GM18502 (cell line): ENCODE results near the gene NHLRC4.

ENCODE experiments used
- ATAC-seq: cut with Tn5 transposase; IDR thresholded peaks from one replicate; pipeline ENCODE4 v1.9.1; 2021; ENCODE audit warnings: mild to moderate bottlenecking; ENCODE audit not compliant: unreplicated experiment, poor library complexity

Gene NHLRC4

DNA sequence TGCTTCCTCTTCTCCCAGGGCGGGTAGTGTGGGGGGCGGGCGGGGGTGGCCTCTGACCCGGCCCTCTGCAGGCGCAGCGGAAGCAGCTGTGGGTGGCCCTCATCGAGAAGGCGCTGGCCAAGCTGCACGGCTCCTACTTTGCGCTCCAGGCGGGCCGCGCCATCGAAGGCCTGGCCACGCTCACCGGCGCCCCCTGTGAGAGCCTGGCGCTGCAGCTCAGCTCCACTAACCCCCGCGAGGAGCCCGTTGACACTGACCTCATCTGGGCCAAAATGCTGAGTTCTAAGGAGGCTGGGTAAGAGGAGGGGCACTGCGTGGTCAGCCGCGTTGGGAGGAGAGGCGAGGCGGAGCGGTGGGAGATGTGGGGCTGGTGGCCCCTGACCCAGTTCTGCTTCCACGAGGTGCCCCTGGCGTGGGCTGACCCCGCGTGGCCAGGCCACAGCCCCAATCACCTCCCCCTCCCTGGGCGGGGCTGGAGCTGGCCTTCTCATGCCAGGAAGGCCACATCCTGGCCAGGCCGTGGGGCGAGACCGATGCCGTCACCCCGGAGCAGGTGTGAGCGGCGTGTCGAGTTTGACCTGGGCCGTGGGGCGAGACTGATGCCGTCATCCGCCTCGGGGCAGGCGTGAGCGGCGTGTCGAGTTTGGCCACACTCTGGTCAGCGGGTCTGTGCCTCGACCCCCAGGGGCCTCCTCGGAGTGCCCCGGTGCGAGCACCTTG lies 17.1 kb upstream of the NHLRC4 start:
- ATAC-seq: no peak

GRCh38 chr16:551210-551609 lies 15.6 kb upstream of the NHLRC4 start:
- ATAC-seq: no peak

DNA sequence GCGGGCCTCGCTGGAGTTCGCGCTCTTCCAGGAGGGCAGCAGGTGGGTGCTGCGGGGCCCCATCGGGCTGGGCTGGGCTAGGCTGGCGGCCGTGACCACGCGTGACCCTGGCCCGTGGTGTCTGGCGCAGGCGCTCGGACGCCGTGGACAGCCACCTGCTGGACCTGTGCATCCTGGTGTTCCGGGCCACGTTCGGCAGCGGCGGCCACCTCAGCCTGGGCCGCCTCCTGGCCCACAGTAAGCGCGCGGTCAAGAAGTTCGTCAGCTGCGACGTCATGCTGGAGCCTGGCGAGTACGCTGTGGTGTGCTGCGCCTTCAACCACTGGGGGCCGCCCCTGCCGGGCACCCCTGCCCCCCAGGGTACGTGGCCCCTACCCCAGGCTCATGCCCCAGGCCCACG lies 14.6 kb upstream of the NHLRC4 start:
- ATAC-seq: no peak

DNA sequence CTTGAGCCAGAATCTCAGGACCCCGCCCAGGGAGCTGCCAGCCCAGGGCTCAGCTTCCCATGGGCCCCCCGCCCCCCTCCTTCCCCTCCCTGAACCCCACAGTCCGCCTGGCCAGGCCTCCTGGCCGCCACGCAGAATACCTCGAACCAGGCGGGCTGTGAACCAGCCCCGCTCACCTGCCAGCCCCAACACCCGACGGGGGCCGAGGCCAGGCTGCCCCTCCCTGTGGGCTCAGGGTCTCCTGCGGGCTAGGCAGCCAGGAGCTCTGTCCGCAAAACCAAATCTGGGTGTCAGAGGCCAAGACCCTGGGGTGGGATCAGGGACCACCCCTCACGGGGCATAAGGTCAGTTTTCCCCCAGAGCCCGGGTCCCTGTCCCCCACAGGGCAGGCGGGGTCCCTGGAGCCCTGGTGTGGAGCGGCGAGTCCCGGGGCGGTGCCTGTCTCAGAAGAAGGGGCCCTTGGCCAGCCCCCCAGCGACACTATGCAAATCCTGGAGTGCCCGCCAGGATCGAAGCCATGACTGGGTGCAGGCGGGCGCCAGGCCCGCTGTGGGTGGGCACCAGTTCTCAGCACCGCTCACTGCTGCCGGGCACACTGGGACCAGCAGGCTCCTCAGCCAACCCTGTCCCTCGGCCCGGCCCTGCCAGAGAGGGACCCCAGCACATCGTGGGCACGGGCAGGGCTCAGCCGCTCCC lies 13.1 kb upstream of the NHLRC4 start:
- ATAC-seq: no peak

DNA sequence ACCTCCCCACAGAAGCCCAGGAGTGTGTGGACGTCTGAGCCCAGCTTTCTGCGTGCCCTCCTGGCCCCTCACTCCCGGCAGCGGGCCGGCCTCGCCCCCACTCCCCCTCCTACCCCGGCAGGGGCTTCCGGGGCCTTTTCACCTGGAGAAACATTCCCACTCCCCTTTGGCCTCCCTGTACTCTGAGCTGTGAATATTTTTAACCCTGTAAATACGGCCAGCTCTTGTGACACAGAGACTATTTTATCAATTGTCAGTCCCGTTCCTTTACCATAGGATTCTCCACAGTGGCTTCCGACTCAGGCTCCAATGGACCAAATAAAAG lies 12.5 kb upstream of the NHLRC4 start:
- ATAC-seq: no peak

GRCh38 chr16:554640-555365 lies 12.0 kb upstream of the NHLRC4 start:
- no peak for ATAC-seq

GRCh38 chr16:555528-556473 lies 11.0 kb upstream of the NHLRC4 start:
- ATAC-seq: no peak

- ATAC-seq: no peak
These were observed 10.2 kb upstream of the NHLRC4 start for GRCh38 chr16:556474-557173.

DNA sequence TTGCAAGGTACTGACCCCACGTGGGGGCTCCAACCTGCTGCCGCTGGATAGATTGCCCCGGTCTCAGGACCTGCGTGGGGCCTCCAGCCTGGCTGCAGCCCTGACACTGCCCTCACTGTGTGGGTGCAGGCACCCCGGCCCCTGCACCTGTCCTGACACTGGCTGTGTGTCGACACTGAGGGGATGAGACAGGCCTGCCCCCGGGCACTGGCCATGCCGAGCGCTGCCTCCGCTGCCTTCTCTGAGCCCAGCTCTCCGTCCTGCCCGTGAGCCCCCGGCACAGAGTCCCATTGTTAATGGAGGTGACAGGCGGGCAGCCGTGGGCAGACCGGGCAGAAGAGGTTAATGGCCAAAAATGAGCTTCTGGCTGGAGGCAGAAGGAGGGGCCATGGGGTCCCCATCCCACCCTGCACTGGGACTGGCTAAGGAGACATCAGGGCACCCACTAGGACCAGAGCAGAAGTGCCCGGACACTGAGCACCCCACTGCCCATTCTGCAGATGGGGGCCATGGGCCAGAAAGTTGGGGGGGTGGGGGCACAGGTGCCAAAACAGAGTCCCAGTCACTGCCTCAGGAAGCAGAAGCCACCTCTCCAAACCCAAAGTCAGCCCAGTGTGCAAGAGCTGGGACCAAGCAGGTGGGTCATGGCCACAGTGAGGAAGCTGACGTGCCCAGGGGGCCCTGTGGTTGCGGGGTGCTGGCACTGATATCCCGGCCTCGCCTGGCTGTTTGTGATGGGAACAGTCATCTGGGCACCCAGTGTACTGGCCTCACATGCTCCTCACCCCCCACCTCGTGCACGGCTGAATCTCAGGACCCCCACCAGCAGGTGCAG lies 9.1 kb upstream of the NHLRC4 start:
- no peak for ATAC-seq

DNA sequence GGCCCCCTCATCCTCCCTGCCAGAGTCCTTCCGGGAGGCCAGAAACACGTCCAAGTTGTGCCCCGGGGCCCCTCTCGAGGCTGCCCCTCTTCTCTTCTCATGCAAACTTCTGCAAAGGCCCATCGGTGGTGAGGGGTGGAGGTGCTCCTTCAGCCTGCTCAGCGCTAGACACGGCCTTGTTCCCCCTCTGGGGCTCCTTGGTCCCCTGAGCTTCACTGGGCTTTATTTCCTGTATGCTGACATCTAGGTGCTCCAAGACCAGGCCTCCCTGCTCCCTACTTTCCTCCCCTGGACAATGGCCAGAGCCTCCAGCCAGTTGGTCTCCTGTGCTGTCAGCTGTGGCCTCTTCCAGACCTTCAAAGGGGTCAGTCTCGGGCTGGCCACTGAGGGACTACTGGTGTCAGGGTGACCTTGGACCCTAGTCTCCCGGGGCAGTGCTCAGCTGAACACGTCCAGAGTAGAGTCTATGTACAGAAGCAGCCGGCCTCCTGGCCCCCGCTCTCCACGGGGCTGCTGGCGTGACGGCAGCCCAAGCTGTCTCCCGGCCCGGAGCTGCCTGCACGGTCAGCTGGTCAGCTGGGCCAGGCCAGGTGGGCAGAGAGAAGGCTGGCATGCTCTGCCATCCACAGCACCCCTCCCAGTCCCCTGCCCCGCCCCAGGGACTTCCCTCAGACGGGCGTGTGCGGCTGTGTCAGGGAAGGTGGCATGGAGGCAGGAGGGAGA lies 8.3 kb upstream of the NHLRC4 start:
- no peak for ATAC-seq

GRCh38 chr16:559021-559380 lies 7.8 kb upstream of the NHLRC4 start:
- no peak for ATAC-seq

DNA sequence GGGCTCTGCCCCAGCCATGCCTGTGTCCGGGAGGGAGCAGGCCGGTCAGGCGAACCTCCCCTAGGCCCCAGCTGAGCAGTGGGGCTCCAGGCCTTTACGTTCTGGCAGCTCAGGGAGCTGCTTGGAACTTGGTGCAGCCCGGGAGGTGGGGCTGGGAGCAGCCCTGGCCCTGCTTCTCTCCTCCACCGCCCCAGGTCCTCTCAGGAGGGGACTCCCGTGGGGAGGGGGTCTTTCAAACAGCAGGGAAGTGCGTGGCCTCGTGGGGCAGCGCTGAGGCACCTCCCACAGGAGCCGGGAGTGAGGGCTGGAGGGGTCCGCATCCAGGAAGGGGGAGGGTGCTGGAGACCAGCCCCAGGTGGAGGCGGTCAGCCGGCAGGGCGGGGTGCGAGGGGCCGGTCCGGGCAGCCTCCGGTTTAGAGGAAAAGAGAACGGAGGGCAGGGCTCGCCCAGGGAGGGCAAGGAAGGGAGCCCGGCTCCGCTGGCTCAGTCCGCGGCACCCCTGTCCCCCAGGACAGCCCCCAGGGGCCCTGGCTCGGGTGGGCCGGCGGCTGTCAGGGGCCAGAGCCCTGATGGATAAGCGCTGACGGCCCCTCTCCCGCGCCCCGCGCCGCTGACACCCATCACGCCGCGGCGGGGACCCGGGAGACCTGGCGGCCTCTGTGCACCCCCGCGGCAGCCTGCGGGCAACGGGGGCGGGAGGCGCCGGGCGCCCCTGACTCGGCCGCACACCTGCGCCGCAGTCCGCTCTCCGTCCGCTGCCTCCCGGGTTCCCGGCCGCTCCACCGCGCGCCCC lies 7.2 kb upstream of the NHLRC4 start:
- no peak for ATAC-seq

GRCh38 chr16:560204-560700 lies 6.6 kb upstream of the NHLRC4 start, which contains the start of gene PRR35:
Gene PRR35 (plus strand): TSS chr16:560394. CDS start chr16:563295, 2,901 bp downstream.
- no peak for ATAC-seq

DNA sequence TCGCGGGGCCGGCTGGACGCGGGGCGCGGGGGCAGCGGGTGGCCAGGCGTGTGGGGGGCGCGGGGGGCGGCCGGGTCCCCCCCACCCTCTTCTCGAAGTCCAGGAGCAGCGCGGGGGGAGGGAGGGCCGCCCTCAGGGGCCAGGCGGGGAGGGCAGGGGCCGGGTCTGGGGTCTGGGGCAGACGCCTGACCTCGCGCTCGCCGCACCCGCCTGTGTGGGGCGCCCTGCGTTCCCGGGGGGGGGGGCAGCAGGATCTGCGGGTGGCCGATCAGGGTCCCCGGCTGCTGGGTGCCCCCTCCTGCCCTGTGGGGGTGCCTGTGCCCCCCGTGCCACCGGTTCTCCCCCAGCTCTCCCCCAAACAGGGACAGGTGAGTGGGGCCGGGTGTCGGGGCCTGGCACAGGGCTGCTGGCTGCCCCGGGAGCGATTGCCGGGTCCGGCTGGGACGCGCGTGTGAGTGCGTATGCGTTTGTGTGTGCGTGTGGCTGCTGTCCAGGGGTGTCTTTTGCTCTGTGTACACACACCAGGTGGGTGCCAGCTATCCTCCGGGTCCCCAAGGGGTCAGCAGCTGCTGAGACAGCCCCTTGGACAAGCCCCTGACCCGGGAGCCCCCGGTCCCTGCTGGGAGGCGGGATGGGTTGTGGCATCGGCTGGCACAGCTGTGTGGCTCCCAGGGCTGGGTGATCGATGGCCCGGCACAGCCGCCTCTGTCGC lies 5.9 kb upstream of the NHLRC4 start:
- no peak for ATAC-seq

- ATAC-seq: no peak
These were observed 5.4 kb upstream of the NHLRC4 start for GRCh38 chr16:561413-561794.

- ATAC-seq: no peak
These were observed 4.6 kb upstream of the NHLRC4 start for GRCh38 chr16:561957-562938.
